ENCODE measurements around the gene HK2.

DNA sequence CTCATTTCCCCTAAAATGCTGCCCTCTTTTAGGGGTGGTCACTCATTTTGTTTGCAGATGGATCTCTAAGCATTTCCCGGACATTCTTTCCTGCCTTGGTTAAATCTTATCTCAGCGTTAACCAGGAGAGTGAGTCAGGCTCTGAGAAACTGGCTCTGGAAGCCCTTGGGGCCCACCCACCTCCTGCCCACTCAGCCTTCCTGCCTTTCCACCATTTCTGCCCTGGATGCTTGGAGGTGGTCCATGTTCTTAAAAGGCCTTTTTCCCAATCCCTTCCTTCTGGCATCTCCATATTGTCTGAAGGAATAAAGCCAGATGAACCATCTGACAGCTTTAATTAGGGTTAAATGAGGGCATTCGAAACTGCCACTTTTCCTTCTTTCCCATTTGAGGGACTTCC, 9.5 kb downstream of the HK2 start:
- TF ChIP-seq CTCF (IDR thresholded peaks at IDR 0.05; ENCODE audit: extremely low read depth in 1 of 2, insufficient read depth in 1 of 2, low read depth in 1 of 2, low read length in 2 of 2) = no peak
- peak; percentile 28 for TF ChIP-seq JUN (IDR thresholded peaks at IDR 0.05; ENCODE audit: borderline replicate concordance, insufficient read depth, insufficient read length, low read depth)
- peak; percentile 52 for TF ChIP-seq POLR2AphosphoS5 (IDR thresholded peaks at IDR 0.05; ENCODE audit: insufficient read depth, low read depth, low read length)
- no peak for TF ChIP-seq EZH2 (IDR thresholded peaks at IDR 0.05; ENCODE audit: borderline replicate concordance, low read depth, low read length, severe bottlenecking)
